Activated B cell treated with CpG ODN at 0.5 μM for 24 hours (primary cell): ENCODE measurements around the gene DCP2. TPM values are rescaled to one million over a fixed set of nuclear protein-coding genes. Genes with fewer than 3 reads are reported as not detected.

Experiments used
- ATAC-seq: fragments of 200-7000 bp; cut with Tn5 transposase; one replicate; pipeline ENCODE4 v1.10.0; 2021; ENCODE audit warnings: low read depth, mild to moderate bottlenecking, moderate library complexity
- CTCF ChIA-PET: fragments of 350-600 bp; sonication (Branson Sonifier 250); formaldehyde crosslinking; loops from one replicate; lab custom pipeline; 2021; ENCODE audit warnings: antibody characterized with exemption; lab: Charles Lee
- POLR2A ChIA-PET: fragments of 350-600 bp; sonication (Branson Sonifier 250); formaldehyde crosslinking; loops from one replicate; lab custom pipeline; 2021; ENCODE audit warnings: antibody characterized with exemption; lab: Charles Lee
- DNase-seq: peaks from one replicate; pipeline ENCODE4 v3.0.0; 2022
- H3K27ac Mint-ChIP-seq: one replicate; pipeline ENCODE4 v1.8.0; 2020; ENCODE audit warnings: mixed read lengths
- H3K27me3 Mint-ChIP-seq: one replicate; pipeline ENCODE4 v1.8.0; 2021; ENCODE audit warnings: mixed read lengths
- H3K36me3 Mint-ChIP-seq: one replicate; pipeline ENCODE4 v1.8.0; 2021; ENCODE audit warnings: low read depth, mixed read lengths
- H3K4me1 Mint-ChIP-seq: one replicate; pipeline ENCODE4 v1.8.0; 2021; ENCODE audit warnings: mixed read lengths
- H3K4me3 Mint-ChIP-seq: one replicate; pipeline ENCODE4 v1.8.0; 2020; ENCODE audit warnings: mild to moderate bottlenecking, mixed read lengths
- H3K9me3 Mint-ChIP-seq: one replicate; pipeline ENCODE4 v1.8.0; 2020; ENCODE audit warnings: mixed read lengths
- CTCF ChIP-seq: fragments of 200-600 bp; IDR thresholded peaks from one replicate; pipeline ENCODE4 v1.8.0; 2022; ENCODE audit warnings: antibody characterized with exemption, mild to moderate bottlenecking
- intact Hi-C: fragments of 100-400 bp; cut with micrococcal nuclease; formaldehyde crosslinking; loops from one replicate; pipeline ENCODE4 v1.15.1; 2024
- total RNA-seq: library from RNA; stranded (reverse); gene quantifications from 2 replicates; pipeline ENCODE4 v1.2.3, GENCODE V29; 2022

DCP2 gene
- total RNA-seq, 1 donor from 2014 or later, result 56.0 TPM

- ATAC-seq (no peak), DNase-seq (no peak)
- Mint-ChIP-seq H3K27ac (no peak overlapping the region), H3K27me3 (no peaks in the 10 kb centered on the region), H3K4me3 (no peak overlapping the region), H3K36me3 (no peaks in the 10 kb centered on the region), H3K4me1 (no peaks in the 10 kb centered on the region), H3K9me3 (no peaks in the 10 kb centered on the region)
- intact Hi-C loops, result no loop called here
- POLR2A ChIA-PET, result no interaction called here
- no peak for TF ChIP-seq CTCF
- CTCF ChIA-PET, result no interaction called here
Observed at GRCh38 chr5:113036826-113037225, 60.2 kb downstream of the DCP2 start.

GRCh38 chr5:113038136-113038535 lies 61.5 kb downstream of the DCP2 start:
- ChIA-PET POLR2A (no interaction called here), CTCF (no interaction called here)
- H3K9me3 Mint-ChIP-seq, result no peaks in the 10 kb centered on the region
- intact Hi-C loops, result no loop called here
- H3K27me3 Mint-ChIP-seq, result no peaks in the 10 kb centered on the region
- DNase-seq, result no peak
- no peak for ATAC-seq
- H3K27ac Mint-ChIP-seq, result no peak overlapping the region
- no peaks in the 10 kb centered on the region for H3K36me3 Mint-ChIP-seq
- no peak for TF ChIP-seq CTCF
- no peak overlapping the region for H3K4me3 Mint-ChIP-seq
- no peaks in the 10 kb centered on the region for H3K4me1 Mint-ChIP-seq

GRCh38 chr5:113038714-113039113 lies 62.1 kb downstream of the DCP2 start:
- DNase-seq (no peak), ATAC-seq (no peak)
- Mint-ChIP-seq H3K9me3 (no peaks in the 10 kb centered on the region), H3K27me3 (no peaks in the 10 kb centered on the region), H3K36me3 (no peaks in the 10 kb centered on the region), H3K4me3 (no peak overlapping the region), H3K27ac (no peak overlapping the region), H3K4me1 (no peaks in the 10 kb centered on the region)
- intact Hi-C loops, result no loop called here
- POLR2A ChIA-PET, result no interaction called here
- CTCF ChIA-PET, result no interaction called here
- no peak for TF ChIP-seq CTCF

- ATAC-seq (no peak), DNase-seq (no peak)
- Mint-ChIP-seq H3K27ac (no peak overlapping the region), H3K4me3 (no peak overlapping the region), H3K36me3 (no peaks in the 10 kb centered on the region), H3K9me3 (no peaks in the 10 kb centered on the region), H3K4me1 (no peaks in the 10 kb centered on the region), H3K27me3 (no peaks in the 10 kb centered on the region)
- no peak for TF ChIP-seq CTCF
- ChIA-PET POLR2A (no interaction called here), CTCF (no interaction called here)
- intact Hi-C loops, result no loop called here
Observed at GRCh38 chr5:113039229-113039933, 62.8 kb downstream of the DCP2 start.

GRCh38 chr5:113039934-113040285 lies 63.3 kb downstream of the DCP2 start:
- no peak overlapping the region for H3K4me3 Mint-ChIP-seq
- no peaks in the 10 kb centered on the region for H3K27me3 Mint-ChIP-seq
- DNase-seq, result no peak
- ATAC-seq, result no peak
- no peak overlapping the region for H3K27ac Mint-ChIP-seq
- no peaks in the 10 kb centered on the region for H3K36me3 Mint-ChIP-seq
- POLR2A ChIA-PET, result no interaction called here
- H3K4me1 Mint-ChIP-seq, result no peaks in the 10 kb centered on the region
- no peaks in the 10 kb centered on the region for H3K9me3 Mint-ChIP-seq
- TF ChIP-seq CTCF, result no peak
- CTCF ChIA-PET, result no interaction called here
- intact Hi-C loops, result no loop called here
